Suppressor macrophage treated with lipopolysaccharide for 1 hour (primary cell): ENCODE data around the gene NDUFB11.

ENCODE experiments used
- DNase-seq, 3 donors: peaks; one replicate each; pipeline ENCODE4 v3.0.0-alpha.2; 2020 to 2022

The NDUFB11 gene

GRCh38 chrX:47174846-47175587, 30.5 kb upstream of the NDUFB11 start:
- DNase-seq = no peak

- DNase-seq = no peak
Observed at GRCh38 chrX:47174376-47174775, 29.9 kb upstream of the NDUFB11 start.

- DNase-seq = no peak
Observed at GRCh38 chrX:47172971-47173792, 28.7 kb upstream of the NDUFB11 start.

GRCh38 chrX:47172549-47172948, 28.0 kb upstream of the NDUFB11 start:
- no peak for DNase-seq

GRCh38 chrX:47171996-47172395, 27.5 kb upstream of the NDUFB11 start:
- no peak for DNase-seq

- DNase-seq = no peak
Observed at GRCh38 chrX:47170861-47171692, 26.6 kb upstream of the NDUFB11 start.

- DNase-seq = no peak
Observed at GRCh38 chrX:47169726-47170515, 25.4 kb upstream of the NDUFB11 start.

GRCh38 chrX:47169273-47169672, 24.8 kb upstream of the NDUFB11 start:
- no peak for DNase-seq

GRCh38 chrX:47168495-47169073, 24.1 kb upstream of the NDUFB11 start:
- no peak for DNase-seq

GRCh38 chrX:47166126-47166525, 21.6 kb upstream of the NDUFB11 start:
- no peak for DNase-seq

- DNase-seq = no peak
Observed at GRCh38 chrX:47164420-47164819, 19.9 kb upstream of the NDUFB11 start.

- no peak for DNase-seq
Observed at GRCh38 chrX:47162927-47163583, 18.6 kb upstream of the NDUFB11 start.

- DNase-seq = no peak
Observed at GRCh38 chrX:47160781-47161180, 16.3 kb upstream of the NDUFB11 start.

- DNase-seq = no peak
Observed at GRCh38 chrX:47158781-47159180, 14.3 kb upstream of the NDUFB11 start.

GRCh38 chrX:47158131-47158530, 13.6 kb upstream of the NDUFB11 start:
- no peak for DNase-seq

- no peak for DNase-seq
Observed at GRCh38 chrX:47156611-47157520, 12.4 kb upstream of the NDUFB11 start.

GRCh38 chrX:47151435-47151834, 6.9 kb upstream of the NDUFB11 start:
- DNase-seq = no peak

- no peak for DNase-seq
Observed at GRCh38 chrX:47148946-47149345, 4.4 kb upstream of the NDUFB11 start.

GRCh38 chrX:47146936-47147859, 2.7 kb upstream of the NDUFB11 start:
- DNase-seq = no peak
